GM12878 (cell line): ENCODE results near the gene FGF23. TPM values are rescaled to one million over a fixed set of nuclear protein-coding genes. Genes with fewer than 3 reads are reported as not detected.

Source experiments
- ATAC-seq: fragments of 200-7000 bp; cut with Tn5 transposase; 3 replicates; pipeline ENCODE4 v1.9.1; 2020; ENCODE audit warnings: mild to moderate bottlenecking, moderate library complexity
- BruUV-seq: library from RNA; stranded (reverse); fragments of 400-500 nt; replicated peaks from 2 replicates; lab custom pipeline; 2021; lab: Mats Ljungman, UMichigan
- CTCF ChIA-PET: fragments of 300-600 bp; sonication (Branson Sonifier 250); formaldehyde crosslinking; extraction: SDS; loops from one replicate; lab custom pipeline; 2021; ENCODE audit warnings: inconsistent platforms; lab: Yijun Ruan, JAX
- POLR2A ChIA-PET: fragments of 350-600 bp; formaldehyde crosslinking; extraction: SDS; loops from one replicate; lab custom pipeline; 2021; ENCODE audit warnings: inconsistent platforms; lab: Charles Lee
- RAD21 ChIA-PET: fragments of 300-600 bp; sonication (Branson Sonifier 250); formaldehyde crosslinking; loops from one replicate; lab custom pipeline; 2023; ENCODE audit warnings: antibody characterized with exemption; ENCODE audit not compliant: unreplicated experiment; lab: Charles Lee
- SMC1A ChIA-PET: fragments of 300-600 bp; sonication (Branson Sonifier 250); formaldehyde crosslinking; loops from one replicate; lab custom pipeline; 2023; ENCODE audit not compliant: unreplicated experiment, uncharacterized antibody; lab: Charles Lee
- DNase-seq: peaks from one replicate; pipeline ENCODE4 v3.0.0-alpha.2; 2011; ENCODE audit warnings: low read depth, low spot score
- FAIRE-seq: peaks from 3 replicates; lab custom pipeline; 2011; peaks lifted over from hg19 to GRCh38; lab: Jason Lieb, UNC
- H2AFZ ChIP-seq: 2 replicates; pipeline ENCODE4 v1.6.0; 2011; ENCODE audit warnings: low read depth, low read length, control low read depth; ENCODE audit not compliant: control insufficient read depth
- H3K27ac ChIP-seq: 2 replicates; pipeline ENCODE4 v1.5.1; 2011; ENCODE audit warnings: control low read depth; ENCODE audit not compliant: control insufficient read depth, insufficient read depth
- H3K27me3 ChIP-seq, 2 experiments: replicated peaks in 1 of 2; 2 replicates each; pipeline versions ENCODE4 v1.6.0 to v1.6.1; 2011; ENCODE audit warnings: low read length in 1 of 2; ENCODE audit not compliant: control insufficient read depth in 2 of 2, insufficient read depth in 2 of 2
- H3K36me3 ChIP-seq, 2 experiments: 2 replicates each; pipeline ENCODE4 v1.5.1; 2011; ENCODE audit warnings: low read length in 1 of 2; ENCODE audit not compliant: control insufficient read depth in 2 of 2, insufficient read depth in 2 of 2
- H3K4me1 ChIP-seq: 2 replicates; pipeline ENCODE4 v1.6.1; 2011; ENCODE audit warnings: mild to moderate bottlenecking, low read length, moderate library complexity, mixed read lengths; ENCODE audit not compliant: control insufficient read depth, insufficient read depth
- H3K4me2 ChIP-seq: 2 replicates; pipeline ENCODE4 v1.6.0; 2011; ENCODE audit warnings: control low read depth; ENCODE audit not compliant: control insufficient read depth, insufficient read depth
- H3K4me3 ChIP-seq: fragments of 200-600 bp; sonication (generic); 2 replicates; pipeline ENCODE4 v1.5.1; 2016
- H3K79me2 ChIP-seq: 2 replicates; pipeline ENCODE4 v1.6.0; 2011; ENCODE audit warnings: low read length; ENCODE audit not compliant: control insufficient read depth, insufficient read depth
- H3K9ac ChIP-seq: 2 replicates; pipeline ENCODE4 v1.8.0; 2011; ENCODE audit warnings: low read length, control low read depth, mixed read lengths; ENCODE audit not compliant: control insufficient read depth, insufficient read depth
- H3K9me3 ChIP-seq: replicated peaks from 3 replicates; pipeline ENCODE4 v1.5.1; 2011; ENCODE audit warnings: mild to moderate bottlenecking, low read length; ENCODE audit not compliant: control insufficient read depth, insufficient read depth
- H4K20me1 ChIP-seq: 2 replicates; pipeline ENCODE4 v1.6.0; 2011; ENCODE audit not compliant: control insufficient read depth, insufficient read depth
- ASH2L ChIP-seq: fragments of 300-600, 200-600 bp; sonication (generic); IDR thresholded peaks from 2 replicates; pipeline ENCODE4 v1.6.1; 2017; ENCODE audit warnings: low read depth, mild to moderate bottlenecking, borderline replicate concordance
- CREB1 ChIP-seq: IDR thresholded peaks from 2 replicates; pipeline ENCODE4 v1.6.1; 2012; ENCODE audit warnings: low read depth, mild to moderate bottlenecking, inconsistent platforms
- RAD21 ChIP-seq: IDR thresholded peaks from 2 replicates; pipeline ENCODE4 v1.6.1; 2011; ENCODE audit warnings: mild to moderate bottlenecking, low read depth, low read length, moderate library complexity; ENCODE audit not compliant: insufficient read depth
- SMC3 ChIP-seq: IDR thresholded peaks from 2 replicates; pipeline ENCODE4 v1.6.1; 2011; ENCODE audit warnings: low read length, improper control_type of control experiment, borderline replicate concordance
- YY1 ChIP-seq: IDR thresholded peaks from 2 replicates; pipeline ENCODE4 v1.6.1; 2011; ENCODE audit warnings: low read depth, mild to moderate bottlenecking, low read length
- in situ Hi-C: fragments of 300-500 bp; cut with MboI; formaldehyde crosslinking; loops from 9 replicates; pipeline ENCODE4 v1.14.3; 2018; ENCODE audit warnings: mixed read lengths
- intact Hi-C: fragments of 100-400 bp; cut with micrococcal nuclease; formaldehyde crosslinking; loops from one replicate; pipeline ENCODE4 v1.14.2; 2022; ENCODE audit not compliant: unreplicated experiment
- polyA plus RNA-seq, 11 experiments: library from polyadenylated mRNA; depleted of rRNA in 4 of 11; unstranded in 6 of 11; stranded (reverse) in 5 of 11; fragments of >200 nt; fragmentation: Nextera tagmentation in 4 of 11; fragmentation: Illumina TruSeq in 1 of 11; extraction: Ambion mirVana in 4 of 11; extraction: Trizol in 1 of 11; gene quantifications; 1 replicate in 1 of 11; 2 replicates in 10 of 11; pipeline versions ENCODE4 v1.2.1 to v1.2.3, GENCODE V29; 2011 to 2016; ENCODE audit warnings: inconsistent platforms in 2 of 11, missing spikeins in 2 of 11, low read depth in 1 of 11
- total RNA-seq, 4 experiments: library from RNA; depleted of rRNA in 3 of 4; stranded (reverse); fragments of >200 nt in 3 of 4; fragmentation: Illumina TruSeq in 1 of 4; extraction: Trizol in 1 of 4; gene quantifications; 2 replicates each; pipeline versions ENCODE4 v1.2.1 to v1.2.3, GENCODE V29; 2013 to 2021
- TF ChIP-seq, protein P1 (sequence below), 3 experiments: IDR thresholded peaks in 2 of 3; conservative IDR thresholded peaks in 1 of 3; 2 replicates each; pipeline ENCODE4 v1.5.1; 2011; ENCODE audit warnings: low read depth in 3 of 3, low read length in 3 of 3, mild to moderate bottlenecking in 3 of 3, control low read depth in 2 of 3, moderate library complexity in 2 of 3, inconsistent platforms in 1 of 3, mixed read lengths in 1 of 3; ENCODE audit not compliant: control insufficient read depth in 2 of 3, insufficient read depth in 1 of 3; ENCODE audit errors: extremely low read depth in 1 of 3

The FGF23 gene
- total and polyA plus RNA-seq, 10 of the 15 experiments (the other 5 are each of a cell fraction or from before 2014, with no cell fraction given), result not detected

DNA sequence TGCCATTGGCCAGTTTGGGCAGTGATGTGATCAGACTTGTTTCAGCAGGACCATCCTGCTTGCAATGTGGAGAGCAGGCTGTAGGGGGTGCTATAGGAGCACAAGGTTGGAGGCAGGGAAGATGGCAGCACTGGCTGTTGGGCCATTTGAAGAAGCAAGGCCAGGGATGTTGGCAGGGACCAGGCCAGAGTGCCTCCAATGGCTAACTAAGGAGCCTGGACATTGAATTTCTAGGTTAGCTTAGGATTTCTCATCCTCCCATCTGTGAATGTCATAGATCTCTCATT is 23.5 kb downstream of the FGF23 start:
- FAIRE-seq (no peak), DNase-seq (no peak), ATAC-seq (peak; percentile 86)
- Histone ChIP-seq H3K9ac (no peak overlapping the region), H3K9me3 (no peaks in the 10 kb centered on the region), H3K4me3 (no peak overlapping the region), H2AFZ (no peak overlapping the region), H3K27ac (no peak overlapping the region), H3K4me2 (no peak overlapping the region), H3K27me3 (no peaks in the 10 kb centered on the region), H3K4me1 (no peaks in the 10 kb centered on the region), H3K36me3 (peaks cover 0 to 4% of the 10 kb centered on the region in 2 experiments), H3K79me2 (no peaks in the 10 kb centered on the region), H4K20me1 (no peaks in the 10 kb centered on the region)
- CTCF ChIA-PET, result interaction anchor here (1.0 kb wide), 1 partner anchor 362 kb away, joined by 3 read pairs; no protein-coding TSS in a partner anchor
- TF ChIP-seq YY1 (peak; percentile 87), CREB1 (no peak), RAD21 (peak; percentile 57), ASH2L (no peak), SMC3 (peak; percentile 27; the same call in 1 of the 2 replicates)
- TF ChIP-seq, protein P1, sequence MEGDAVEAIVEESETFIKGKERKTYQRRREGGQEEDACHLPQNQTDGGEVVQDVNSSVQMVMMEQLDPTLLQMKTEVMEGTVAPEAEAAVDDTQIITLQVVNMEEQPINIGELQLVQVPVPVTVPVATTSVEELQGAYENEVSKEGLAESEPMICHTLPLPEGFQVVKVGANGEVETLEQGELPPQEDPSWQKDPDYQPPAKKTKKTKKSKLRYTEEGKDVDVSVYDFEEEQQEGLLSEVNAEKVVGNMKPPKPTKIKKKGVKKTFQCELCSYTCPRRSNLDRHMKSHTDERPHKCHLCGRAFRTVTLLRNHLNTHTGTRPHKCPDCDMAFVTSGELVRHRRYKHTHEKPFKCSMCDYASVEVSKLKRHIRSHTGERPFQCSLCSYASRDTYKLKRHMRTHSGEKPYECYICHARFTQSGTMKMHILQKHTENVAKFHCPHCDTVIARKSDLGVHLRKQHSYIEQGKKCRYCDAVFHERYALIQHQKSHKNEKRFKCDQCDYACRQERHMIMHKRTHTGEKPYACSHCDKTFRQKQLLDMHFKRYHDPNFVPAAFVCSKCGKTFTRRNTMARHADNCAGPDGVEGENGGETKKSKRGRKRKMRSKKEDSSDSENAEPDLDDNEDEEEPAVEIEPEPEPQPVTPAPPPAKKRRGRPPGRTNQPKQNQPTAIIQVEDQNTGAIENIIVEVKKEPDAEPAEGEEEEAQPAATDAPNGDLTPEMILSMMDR (IDR thresholded peaks at IDR 0.05 in 2 of 3, conservative IDR thresholded peaks at IDR 0.05 in 1 of 3; ENCODE audit: control insufficient read depth in 2 of 3, extremely low read depth in 1 of 3, insufficient read depth in 1 of 3, low read depth in 3 of 3, low read length in 3 of 3), result peak; percentile 43 to 70 (median 64)
- RAD21 ChIA-PET, result no interaction called here
- SMC1A ChIA-PET, result no interaction called here
- POLR2A ChIA-PET, result no interaction called here
- BruUV-seq, result no TSS peak
- intact Hi-C loops, result loop anchor here (10.0 kb wide), 1 partner anchor 471 kb away; no protein-coding TSS in a partner anchor
- in situ Hi-C loops, result no loop called here
